H1 (cell line): ENCODE measurements around the gene MED16. TPM values are rescaled to one million over a fixed set of nuclear protein-coding genes. Genes with fewer than 3 reads are reported as not detected.

Experiments used
- CTCF ChIA-PET: fragments of 300-600 bp; sonication (Branson Sonifier 250); formaldehyde crosslinking; loops from one replicate; lab custom pipeline; 2021; ENCODE audit not compliant: partially characterized antibody; lab: Charles Lee
- POLR2A ChIA-PET: fragments of 300-600 bp; sonication (Branson Sonifier 250); formaldehyde crosslinking; loops from one replicate; lab custom pipeline; 2021; ENCODE audit warnings: inconsistent platforms; ENCODE audit not compliant: partially characterized antibody; lab: Charles Lee
- DNase-seq, 2 experiments: peaks; one replicate each; pipeline versions ENCODE4 v3.0.0 to v3.0.0-alpha.2; 2010 to 2022; ENCODE audit warnings: low spot score in 2 of 2, low read depth in 1 of 2, mixed read lengths in 1 of 2
- FAIRE-seq: peaks from 2 replicates; lab custom pipeline; 2011; peaks lifted over from hg19 to GRCh38; lab: Jason Lieb, UNC
- H2AFZ ChIP-seq: 2 replicates; pipeline ENCODE4 v1.8.1; 2012; ENCODE audit warnings: low read length, inconsistent platforms
- H2AK5ac ChIP-seq: 2 replicates; pipeline ENCODE4 v1.6.1; 2013; ENCODE audit warnings: low read depth, low read length
- H2BK120ac ChIP-seq: replicated peaks from 2 replicates; pipeline ENCODE3; 2013; ENCODE audit warnings: low read depth, low read length, inconsistent platforms
- H2BK12ac ChIP-seq: 2 replicates; pipeline ENCODE4 v1.6.1; 2013; ENCODE audit warnings: low read depth, low read length
- H2BK15ac ChIP-seq: 2 replicates; pipeline ENCODE4 v1.6.1; 2013; ENCODE audit warnings: low read length
- H2BK20ac ChIP-seq: 2 replicates; pipeline ENCODE4 v1.6.1; 2013; ENCODE audit warnings: low read length
- H2BK5ac ChIP-seq: 2 replicates; pipeline ENCODE4 v1.6.1; 2013; ENCODE audit warnings: low read depth, low read length
- H3K14ac ChIP-seq: 2 replicates; pipeline ENCODE4 v1.6.1; 2013; ENCODE audit warnings: inconsistent platforms; ENCODE audit not compliant: insufficient read length
- H3K18ac ChIP-seq: 2 replicates; pipeline ENCODE4 v1.6.1; 2013; ENCODE audit warnings: low read length; ENCODE audit errors: extremely low read depth
- H3K23ac ChIP-seq: 2 replicates; pipeline ENCODE4 v1.6.1; 2013; ENCODE audit warnings: inconsistent platforms; ENCODE audit not compliant: insufficient read length
- H3K23me2 ChIP-seq: 2 replicates; pipeline ENCODE4 v1.6.1; 2013; ENCODE audit warnings: low read depth, low read length
- H3K27ac ChIP-seq: 2 replicates; pipeline ENCODE4 v1.6.1; 2011; ENCODE audit warnings: low read depth, low read length, inconsistent platforms
- H3K27me3 ChIP-seq, 4 experiments: replicated peaks in 1 of 4; 1 replicate in 1 of 4; 2 replicates in 3 of 4; pipeline versions ENCODE4 v1.6.1 to v1.8.1; 2011 to 2013; ENCODE audit warnings: low read length in 3 of 4, mild to moderate bottlenecking in 3 of 4, inconsistent platforms in 2 of 4, mixed read lengths in 2 of 4, moderate library complexity in 1 of 4; ENCODE audit not compliant: control insufficient read depth in 3 of 4, insufficient read depth in 3 of 4; ENCODE audit errors: extremely low read depth in 1 of 4
- H3K36me3 ChIP-seq, 4 experiments: 2 replicates each; pipeline versions ENCODE4 v1.6.1 to v1.8.1; 2011 to 2013; ENCODE audit warnings: mild to moderate bottlenecking in 4 of 4, low read length in 3 of 4, moderate library complexity in 2 of 4, control low read depth in 1 of 4, inconsistent platforms in 1 of 4; ENCODE audit not compliant: insufficient read depth in 4 of 4, control insufficient read depth in 2 of 4
- H3K4ac ChIP-seq: replicated peaks from 2 replicates; pipeline ENCODE3; 2013; ENCODE audit warnings: low read length, low read depth, mixed read lengths, inconsistent platforms; ENCODE audit not compliant: insufficient read length
- H3K4me1 ChIP-seq, 4 experiments: replicated peaks in 1 of 4; 1 replicate in 1 of 4; 2 replicates in 3 of 4; pipeline versions ENCODE4 v1.6.1 to v1.8.1; 2011 to 2013; ENCODE audit warnings: low read length in 3 of 4, inconsistent platforms in 2 of 4, mixed read lengths in 1 of 4; ENCODE audit not compliant: insufficient read depth in 4 of 4, control insufficient read depth in 3 of 4
- H3K4me2 ChIP-seq, 2 experiments: 2 replicates each; pipeline versions ENCODE4 v1.6.1 to v1.8.1; 2011 to 2013; ENCODE audit warnings: low read depth in 2 of 2, low read length in 2 of 2, control low read depth in 1 of 2, inconsistent platforms in 1 of 2, mild to moderate bottlenecking in 1 of 2; ENCODE audit not compliant: insufficient read depth in 1 of 2
- H3K4me3 ChIP-seq, 4 experiments: fragments of 200-600, 300-600 bp in 1 of 4; sonication (generic), shearing (Covaris generic), sonication (Bioruptor Twin) in 1 of 4; 2 replicates each; pipeline versions ENCODE4 v1.5.1 to v1.8.1; 2011 to 2016; ENCODE audit warnings: low read length in 4 of 4, low read depth in 3 of 4, control low read depth in 2 of 4, inconsistent platforms in 2 of 4, mild to moderate bottlenecking in 2 of 4, mixed read lengths in 1 of 4, moderate library complexity in 1 of 4; ENCODE audit not compliant: insufficient read depth in 2 of 4; ENCODE audit errors: extremely low read depth in 1 of 4
- H3K56ac ChIP-seq: replicated peaks from 2 replicates; pipeline ENCODE3; 2013; ENCODE audit warnings: low read depth, mild to moderate bottlenecking, mixed read lengths, low read length, inconsistent platforms; ENCODE audit not compliant: insufficient read length
- H3K79me1 ChIP-seq: 2 replicates; pipeline ENCODE4 v1.6.1; 2013; ENCODE audit warnings: low read depth, low read length, control low read depth
- H3K79me2 ChIP-seq, 2 experiments: 2 replicates each; pipeline versions ENCODE4 v1.6.1 to v1.8.1; 2012 to 2013; ENCODE audit warnings: low read length in 2 of 2, mild to moderate bottlenecking in 2 of 2, inconsistent platforms in 1 of 2; ENCODE audit not compliant: insufficient read depth in 2 of 2, control insufficient read depth in 1 of 2
- H3K9ac ChIP-seq, 4 experiments: replicated peaks in 1 of 4; 1 replicate in 1 of 4; 2 replicates in 3 of 4; pipeline versions ENCODE4 v1.6.1 to v1.8.1; 2011 to 2013; ENCODE audit warnings: low read depth in 3 of 4, low read length in 3 of 4, control low read depth in 2 of 4, mild to moderate bottlenecking in 2 of 4, moderate library complexity in 2 of 4, inconsistent platforms in 1 of 4; ENCODE audit errors: extremely low read depth in 1 of 4
- H3K9me3 ChIP-seq, 2 experiments: 2 replicates each; pipeline versions ENCODE4 v1.6.1 to v1.8.1; 2012 to 2013; ENCODE audit warnings: mild to moderate bottlenecking in 2 of 2, moderate library complexity in 2 of 2, control low read depth in 1 of 2, inconsistent platforms in 1 of 2, low read depth in 1 of 2, low read length in 1 of 2, mixed read lengths in 1 of 2; ENCODE audit not compliant: insufficient read depth in 2 of 2
- H4K20me1 ChIP-seq, 2 experiments: replicated peaks in 1 of 2; 2 replicates each; pipeline versions ENCODE3 to v1.8.1; 2011 to 2013; ENCODE audit warnings: inconsistent platforms in 2 of 2, low read length in 2 of 2, mild to moderate bottlenecking in 1 of 2; ENCODE audit not compliant: insufficient read depth in 2 of 2, control insufficient read depth in 1 of 2
- H4K5ac ChIP-seq: 2 replicates; pipeline ENCODE4 v1.6.1; 2013; ENCODE audit warnings: low read length, low read depth, mixed read lengths, inconsistent platforms; ENCODE audit not compliant: insufficient read length
- H4K8ac ChIP-seq: 2 replicates; pipeline ENCODE4 v1.8.0; 2013; ENCODE audit warnings: mild to moderate bottlenecking, moderate library complexity, low read length, inconsistent platforms; ENCODE audit not compliant: insufficient read depth; ENCODE audit errors: extremely low read depth
- H4K91ac ChIP-seq: replicated peaks from 2 replicates; pipeline ENCODE3; 2013; ENCODE audit warnings: low read length, mixed read lengths, inconsistent platforms; ENCODE audit not compliant: insufficient read length
- BACH1 ChIP-seq: IDR thresholded peaks from 2 replicates; pipeline ENCODE4 v1.6.1; 2012; ENCODE audit warnings: low read length, improper control_type of control experiment
- EGR1 ChIP-seq: IDR thresholded peaks from 2 replicates; pipeline ENCODE4 v1.6.1; 2011; ENCODE audit warnings: low read depth, low read length, borderline replicate concordance
- SP4 ChIP-seq: IDR thresholded peaks from 2 replicates; pipeline ENCODE4 v1.6.1; 2012; ENCODE audit warnings: low read length, inconsistent platforms
- SUZ12 ChIP-seq: fragments of 200-600 bp; sonication (generic); IDR thresholded peaks from 2 replicates; pipeline ENCODE4 v1.6.1; 2012; ENCODE audit warnings: mild to moderate bottlenecking, inconsistent platforms, low read length, moderate library complexity, mixed read lengths
- TCF12 ChIP-seq: IDR thresholded peaks from 2 replicates; pipeline ENCODE4 v1.6.1; 2011; ENCODE audit warnings: low read depth, mild to moderate bottlenecking, low read length
- WGBS, 2 experiments: shearing (Covaris generic) in 1 of 2; methylation state at CpG; one replicate each; pipeline versions ENCODE4 v1.1.6 to v1.1.7; 2013 to 2015; ENCODE audit warnings: low lambda C conversion rate in 2 of 2, mixed read lengths in 2 of 2, inconsistent platforms in 1 of 2, low coverage in 1 of 2, missing lambda C conversion rate in 1 of 2; ENCODE audit not compliant: insufficient replicate concordance in 2 of 2, insufficient coverage in 1 of 2, insufficient read length in 1 of 2; ENCODE audit errors: extremely low coverage in 1 of 2, missing lambda C conversion rate in 1 of 2; 5-methylcytosine and 5-hydroxymethylcytosine counted together
- polyA plus RNA-seq, 7 experiments: library from polyadenylated mRNA; depleted of rRNA in 3 of 7; stranded (reverse) in 5 of 7; unstranded in 2 of 7; fragments of >200 nt in 5 of 7; fragments of 200-250 nt in 2 of 7; gene quantifications; 1 replicate in 5 of 7; 2 replicates in 1 of 7; 4 replicates in 1 of 7; pipeline versions ENCODE4 v1.2.1 to v1.2.3, GENCODE V29; 2011 to 2013; ENCODE audit warnings: missing spikeins in 2 of 7, mixed read lengths in 2 of 7
- total RNA-seq: library from RNA; stranded (reverse); fragmentation: NEBNext Ultra II Directional; extraction: Animal tissue kit (Norgen Biotek cat#: 25700); gene quantifications from 2 replicates; pipeline ENCODE4 v1.2.1, GENCODE V29; 2021

Gene MED16
- total and polyA plus RNA-seq, 2 of the 8 experiments (the other 6 are each of a cell fraction or from before 2014, with no cell fraction given): 51.0 to 67.2 TPM

DNA sequence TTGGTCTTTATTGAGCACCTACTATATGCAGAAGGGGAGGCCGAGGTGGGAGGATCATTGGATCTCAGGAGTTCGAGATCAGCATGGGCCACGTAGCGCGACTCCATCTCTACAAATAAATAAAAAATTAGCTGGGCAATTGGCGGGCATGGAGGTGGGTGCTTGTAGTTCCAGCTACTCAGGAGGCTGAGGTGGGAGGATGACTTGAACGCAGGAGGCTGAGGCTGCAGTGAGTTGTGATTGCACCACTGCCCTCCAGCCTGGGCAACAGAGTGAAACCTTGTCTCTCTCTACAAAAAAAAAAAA lies 29.7 kb downstream of the MED16 start:
- H2BK120ac ChIP-seq: no peak overlapping the region
- ChIA-PET CTCF (interaction anchor here (0.9 to 3.8 kb wide), 22 partner anchors 8 to 381 kb away, joined by 3 to 22 read pairs (median 6); partner anchors contain the start of gene WDR18), POLR2A (interaction anchor here (0.6 to 2.8 kb wide), 22 partner anchors 9 to 291 kb away, joined by 3 to 22 read pairs (median 4); partner anchors contain the start of genes AZU1, BSG, KISS1R and MED16)
- peak overlapping the region in 2 of 4 experiments; percentile 50 to 59; a peak in 4 of 8 replicates for H3K4me3 ChIP-seq
- no peak overlapping the region for H3K14ac ChIP-seq
- no peak overlapping the region for H3K56ac ChIP-seq
- H3K27me3 ChIP-seq: peaks cover 9 to 25% (median 13%) of the 10 kb centered on the region in 4 experiments
- H2BK15ac ChIP-seq: no peak overlapping the region
- H3K9ac ChIP-seq: no peak overlapping the region
- peak overlapping the region; percentile 63 to 72 for H3K4me2 ChIP-seq
- no peak overlapping the region for H4K91ac ChIP-seq
- no peak overlapping the region for H2BK20ac ChIP-seq
- H2BK12ac ChIP-seq: 0 out of 2 replicates have a peak overlapping the region, but pooled peaks have one; percentile 50
- H3K36me3 ChIP-seq: peaks cover 0 to 5% (median 0%) of the 10 kb centered on the region in 4 experiments; a peak in 2 of 8 replicates
- H3K79me2 ChIP-seq: no peaks in the 10 kb centered on the region
- H2AFZ ChIP-seq: no peak overlapping the region
- H3K4me1 ChIP-seq: peaks cover 0 to 13% (median 7%) of the 10 kb centered on the region in 4 experiments; a peak in 6 of 7 replicates
- no peak overlapping the region for H2AK5ac ChIP-seq
- no peak overlapping the region for H3K18ac ChIP-seq
- peak overlapping the region; percentile 57; the same call in 1 of the 2 replicates for H4K8ac ChIP-seq
- no peak for DNase-seq
- H3K79me1 ChIP-seq: no peaks in the 10 kb centered on the region
- H4K20me1 ChIP-seq: peaks cover 0 to 11% of the 10 kb centered on the region in 2 experiments
- no peak overlapping the region for H3K27ac ChIP-seq
- H3K4ac ChIP-seq: no peak overlapping the region
- no peak overlapping the region for H3K23ac ChIP-seq
- H4K5ac ChIP-seq: no peak overlapping the region
- TF ChIP-seq EGR1 (no peak), SUZ12 (no peak), BACH1 (no peak), SP4 (no peak), TCF12 (no peak)
- no peaks in the 10 kb centered on the region for H3K9me3 ChIP-seq
- FAIRE-seq: no peak
- no peak overlapping the region for H2BK5ac ChIP-seq
- H3K23me2 ChIP-seq: peaks cover 10% of the 10 kb centered on the region; the same call in 1 of the 2 replicates
- 87% methylated on average over 6 of the region's 7 CpGs; no CpG with 5 or more reads in 1 of the 2 experiments for WGBS, 2 experiments
